Hematopoietic multipotent progenitor cell treated with erythropoietin and hydrocortisone succinate and interleukin-3 and kit ligand, for 8 days (in vitro differentiated cells): ENCODE results near the gene RHOD.

Source experiments
- DNase-seq: peaks from one replicate; pipeline ENCODE4 v3.0.0-alpha.2; 2015

The RHOD gene

DNA sequence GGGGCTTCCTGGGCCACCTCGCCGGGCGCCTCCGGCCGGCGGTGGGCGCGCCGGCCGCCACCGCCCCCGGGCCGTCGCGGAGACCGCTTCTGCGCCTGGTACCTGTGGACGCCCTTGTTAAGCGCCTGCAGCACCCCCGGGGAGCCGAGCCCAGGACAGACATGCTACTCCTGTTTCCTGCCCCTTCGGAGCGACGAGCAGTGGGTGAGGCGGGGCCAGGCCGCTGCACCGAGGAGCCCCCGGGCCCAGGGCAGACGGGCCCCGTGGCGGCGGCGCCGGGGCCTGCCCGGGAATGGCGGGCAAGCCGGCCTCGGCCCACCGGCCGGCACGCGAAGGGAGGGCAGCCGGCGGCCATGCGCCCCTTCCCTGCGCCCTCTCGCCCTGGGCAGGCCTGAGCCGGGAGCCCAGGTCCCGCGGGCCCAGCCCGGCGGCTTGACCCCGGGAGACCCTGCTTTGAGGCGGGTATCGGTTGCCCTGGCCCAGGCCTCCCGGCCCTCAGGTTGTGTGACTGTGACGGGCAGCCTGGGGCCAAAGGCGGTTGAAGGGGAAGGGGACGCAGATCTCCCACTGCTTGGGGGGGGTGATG, 61.6 kb downstream of the RHOD start:
- DNase-seq: peak; percentile 37

DNA sequence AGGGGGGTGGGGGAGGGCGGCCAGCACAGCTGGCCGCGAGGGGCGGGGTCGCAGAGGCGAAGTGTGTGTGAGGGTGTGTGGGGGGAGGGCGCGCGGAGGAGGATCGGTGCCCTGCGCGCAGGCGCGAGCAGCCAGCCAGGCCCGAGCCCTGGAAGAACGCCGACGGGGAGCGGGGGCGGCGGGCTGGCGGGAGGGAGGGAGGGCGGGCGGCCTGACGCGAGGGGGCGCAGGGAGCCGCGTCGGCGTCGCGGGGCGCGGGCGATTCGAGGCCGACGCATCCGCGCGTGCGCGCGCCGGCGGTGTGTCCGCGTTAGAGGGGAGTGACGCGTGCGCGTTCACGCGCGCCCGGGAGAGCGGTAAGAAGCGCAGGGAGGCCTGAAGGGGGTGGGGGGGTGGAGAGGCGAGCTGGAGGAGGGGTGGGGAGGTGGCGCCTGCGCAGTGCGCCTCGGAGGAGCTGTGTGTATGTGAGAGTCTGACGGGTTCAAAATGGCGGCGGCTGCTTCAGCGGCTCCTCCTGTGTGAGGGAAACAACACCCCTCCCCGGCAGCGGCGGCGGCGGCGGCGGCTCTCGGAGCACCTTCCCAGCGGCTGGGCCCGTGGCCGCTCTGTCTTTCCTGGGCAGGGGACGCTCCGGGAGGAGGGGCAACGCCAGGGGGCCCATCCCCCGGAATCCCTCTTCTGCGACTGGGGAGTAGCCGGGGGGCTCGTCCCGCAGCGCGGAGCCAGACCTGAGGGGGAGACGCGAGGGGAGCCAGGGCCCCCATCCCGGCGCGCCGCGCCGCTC, 62.3 kb downstream of the RHOD start, which contains the start of gene KDM2A:
KDM2A (plus strand) TSS at position 463 of the 784 bp plus-strand sequence. CDS start 2,054 bp downstream, outside the sequence.
- peak; percentile 97 for DNase-seq

DNA sequence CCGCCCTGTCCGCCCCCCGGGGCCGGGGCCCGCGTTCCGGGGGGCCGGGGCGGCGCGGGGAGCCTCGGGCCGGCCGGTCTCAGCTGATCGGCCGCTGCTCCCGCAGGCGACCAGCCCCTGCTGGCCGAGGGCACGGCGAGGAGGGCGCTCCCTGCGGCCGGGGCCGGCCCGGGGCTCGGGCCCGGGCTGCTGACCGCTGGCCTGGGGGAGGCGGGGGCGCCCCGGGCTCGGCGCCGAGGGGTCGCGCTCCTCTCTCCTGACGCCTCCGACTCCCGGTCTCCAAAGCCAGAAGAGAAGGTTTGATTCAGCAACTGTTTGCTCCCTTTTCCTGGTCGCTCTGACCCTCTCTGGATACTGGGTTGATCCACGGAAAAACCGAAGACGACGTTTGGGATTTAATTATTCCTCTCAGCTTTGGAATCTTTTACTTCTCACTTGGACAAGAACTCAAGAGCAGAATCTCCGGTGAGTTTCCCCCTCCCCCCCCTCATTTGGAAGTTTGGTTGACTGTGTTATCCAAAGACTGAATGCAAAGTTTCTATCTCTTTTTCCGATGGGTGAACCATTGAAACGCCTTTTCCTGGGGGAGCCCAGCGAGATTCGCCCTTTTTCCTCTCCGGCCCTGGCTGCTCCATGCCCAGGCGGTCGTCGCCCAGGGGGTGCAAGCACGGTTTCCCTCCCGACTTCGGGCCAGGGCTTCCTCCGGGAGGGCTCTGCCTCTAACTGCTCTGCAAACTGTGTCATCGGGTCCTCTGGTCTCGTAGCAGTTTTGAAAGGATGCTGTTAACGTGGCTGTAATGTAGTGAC, 63.1 kb downstream of the RHOD start:
- peak; percentile 10 for DNase-seq

DNA sequence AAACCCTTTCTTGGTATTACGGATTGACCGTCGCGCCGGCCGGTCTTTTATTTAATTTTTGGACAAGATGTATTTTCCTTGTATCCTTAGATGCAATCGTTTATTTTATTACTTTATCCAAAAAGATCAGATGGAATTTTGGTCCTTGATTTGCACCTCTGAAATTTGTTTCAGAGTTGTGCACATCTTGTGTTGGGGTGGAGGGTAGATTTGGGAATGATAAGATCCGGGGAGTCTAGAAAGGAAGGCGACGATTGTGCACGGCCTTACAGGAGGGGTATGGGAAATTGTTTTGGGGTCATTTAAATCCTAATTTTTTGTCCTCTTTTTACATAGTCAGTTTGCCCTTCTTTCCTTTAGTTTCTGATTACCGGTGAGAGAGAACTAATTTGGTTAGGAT, 63.8 kb downstream of the RHOD start:
- DNase-seq: peak; percentile 13

DNA sequence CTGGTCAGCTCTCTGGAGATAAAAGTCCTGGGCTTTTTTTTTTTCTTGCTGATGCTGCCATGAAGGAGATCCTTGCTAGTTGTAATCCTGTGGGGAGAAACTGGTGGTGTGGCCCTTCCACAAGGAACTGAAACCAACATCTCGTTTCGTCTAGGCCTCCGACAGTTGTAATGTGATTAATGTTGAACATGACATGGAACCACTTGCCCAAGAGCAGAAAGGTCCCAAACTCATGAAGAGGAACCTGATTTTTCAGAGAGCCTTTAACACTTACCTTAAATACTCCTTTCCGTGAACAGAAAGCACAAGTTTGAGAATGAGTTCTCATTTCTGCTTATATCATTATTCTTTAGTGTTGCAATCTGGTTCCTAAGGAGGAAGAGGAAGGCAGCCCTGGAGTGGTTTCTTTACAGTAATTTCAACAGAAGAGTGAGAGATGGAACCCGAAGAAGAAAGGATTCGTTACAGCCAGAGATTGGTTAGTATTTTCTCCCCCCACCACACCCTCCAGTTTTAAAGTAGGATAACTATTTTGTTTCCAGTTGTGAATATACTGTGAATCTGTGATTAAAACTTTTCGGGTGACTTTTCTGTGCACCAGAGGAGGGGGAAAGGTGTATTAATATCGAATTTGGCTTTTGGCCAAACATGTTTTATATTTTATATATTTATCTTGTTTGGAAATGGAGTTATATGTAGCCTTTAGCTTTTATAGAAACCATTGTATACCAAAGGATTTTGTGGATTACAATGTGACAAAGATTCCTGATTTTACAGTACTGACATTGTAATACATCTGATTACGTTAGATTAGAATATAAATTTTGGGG, 64.4 kb downstream of the RHOD start:
- DNase-seq: peak; percentile 11
